GM23248 (cell line): ENCODE measurements around the gene DIP2A. TPM values are rescaled to one million over a fixed set of nuclear protein-coding genes. Genes with fewer than 3 reads are reported as not detected.

ENCODE experiments used
- DNase-seq: peaks from one replicate; pipeline ENCODE4 v3.0.0-alpha.2; 2015
- H2AFZ ChIP-seq: fragments of 200-600 bp; sonication (generic); 2 replicates; pipeline ENCODE4 v1.6.1; 2016; ENCODE audit warnings: antibody characterized with exemption
- H3F3A ChIP-seq: fragments of 200-600 bp; sonication (generic); 2 replicates; pipeline ENCODE4 v1.6.1; 2016; ENCODE audit warnings: mild to moderate bottlenecking, antibody characterized with exemption, mixed run types; ENCODE audit not compliant: insufficient read depth
- H3K27ac ChIP-seq: fragments of 200-600 bp; sonication (generic); 2 replicates; pipeline ENCODE4 v1.5.1; 2016; ENCODE audit warnings: mild to moderate bottlenecking
- H3K27me3 ChIP-seq: fragments of 200-600 bp; sonication (generic); replicated peaks from 2 replicates; pipeline ENCODE4 v1.6.1; 2016; ENCODE audit warnings: mild to moderate bottlenecking; ENCODE audit not compliant: insufficient read depth
- H3K36me3 ChIP-seq: fragments of 200-600 bp; sonication (generic); 2 replicates; pipeline ENCODE4 v1.6.1; 2016; ENCODE audit warnings: low read depth, mild to moderate bottlenecking
- H3K4me1 ChIP-seq: fragments of 200-600 bp; sonication (generic); 2 replicates; pipeline ENCODE4 v1.6.1; 2016; ENCODE audit warnings: mild to moderate bottlenecking; ENCODE audit not compliant: insufficient read depth
- H3K4me2 ChIP-seq: fragments of 200-600 bp; sonication (generic); one replicate; pipeline ENCODE4 v1.6.1; 2016; ENCODE audit warnings: mild to moderate bottlenecking; ENCODE audit not compliant: unreplicated experiment
- H3K4me3 ChIP-seq: fragments of 200-600 bp; sonication (generic); 2 replicates; pipeline ENCODE4 v1.5.1; 2016; ENCODE audit warnings: mild to moderate bottlenecking
- H3K79me2 ChIP-seq: fragments of 200-600 bp; sonication (generic); 2 replicates; pipeline ENCODE4 v1.6.1; 2016; ENCODE audit warnings: mild to moderate bottlenecking; ENCODE audit not compliant: insufficient read depth
- H3K9ac ChIP-seq: fragments of 200-600 bp; sonication (generic); 2 replicates; pipeline ENCODE4 v1.6.1; 2016; ENCODE audit warnings: mild to moderate bottlenecking
- H3K9me2 ChIP-seq: fragments of 200-600 bp; sonication (generic); 2 replicates; pipeline ENCODE4 v1.6.1; 2016; ENCODE audit warnings: mixed run types, mild to moderate bottlenecking, moderate library complexity; ENCODE audit not compliant: insufficient read depth
- H3K9me3 ChIP-seq: fragments of 200-600 bp; sonication (generic); one replicate; pipeline ENCODE4 v1.6.1; 2017; ENCODE audit warnings: low read depth
- H4K20me1 ChIP-seq: fragments of 200-600 bp; sonication (generic); 2 replicates; pipeline ENCODE4 v1.6.0; 2016; ENCODE audit not compliant: insufficient read depth
- EZH2 ChIP-seq: fragments of 200-600 bp; sonication (generic); IDR thresholded peaks from 2 replicates; pipeline ENCODE4 v1.6.1; 2018; ENCODE audit warnings: antibody characterized with exemption, mild to moderate bottlenecking; ENCODE audit not compliant: insufficient read depth, poor library complexity, severe bottlenecking
- EZH2phosphoT487 ChIP-seq: fragments of 200-600 bp; sonication (generic); IDR thresholded peaks from 2 replicates; pipeline ENCODE4 v1.6.1; 2018; ENCODE audit warnings: antibody characterized with exemption, moderate library complexity, mild to moderate bottlenecking, low read depth; ENCODE audit not compliant: insufficient read depth
- WGBS, 2 experiments: methylation state at CpG; one replicate each; pipeline ENCODE4 v1.1.6; 2015 to 2017; ENCODE audit warnings: low lambda C conversion rate in 2 of 2, low coverage in 1 of 2; ENCODE audit errors: missing lambda C conversion rate in 2 of 2; 5-methylcytosine and 5-hydroxymethylcytosine counted together
- in situ Hi-C: fragments of 300-500 bp; cut with MboI; formaldehyde crosslinking; loops from 2 replicates; pipeline ENCODE4 v1.15.0; 2020
- polyA plus RNA-seq: library from polyadenylated mRNA; unstranded; fragments of >200 nt; fragmentation: Nextera tagmentation; extraction: Ambion mirVana; gene quantifications from 2 replicates; pipeline ENCODE4 v1.2.1, GENCODE V29; 2016
- total RNA-seq: library from RNA; depleted of rRNA; stranded (reverse); fragments of >200 nt; shearing (Covaris generic); gene quantifications from 2 replicates; pipeline ENCODE4 v1.2.3, GENCODE V29; 2014

The DIP2A gene
- total and polyA plus RNA-seq, 2 experiments from 2014 or later = 12.5 to 13.1 TPM

DNA sequence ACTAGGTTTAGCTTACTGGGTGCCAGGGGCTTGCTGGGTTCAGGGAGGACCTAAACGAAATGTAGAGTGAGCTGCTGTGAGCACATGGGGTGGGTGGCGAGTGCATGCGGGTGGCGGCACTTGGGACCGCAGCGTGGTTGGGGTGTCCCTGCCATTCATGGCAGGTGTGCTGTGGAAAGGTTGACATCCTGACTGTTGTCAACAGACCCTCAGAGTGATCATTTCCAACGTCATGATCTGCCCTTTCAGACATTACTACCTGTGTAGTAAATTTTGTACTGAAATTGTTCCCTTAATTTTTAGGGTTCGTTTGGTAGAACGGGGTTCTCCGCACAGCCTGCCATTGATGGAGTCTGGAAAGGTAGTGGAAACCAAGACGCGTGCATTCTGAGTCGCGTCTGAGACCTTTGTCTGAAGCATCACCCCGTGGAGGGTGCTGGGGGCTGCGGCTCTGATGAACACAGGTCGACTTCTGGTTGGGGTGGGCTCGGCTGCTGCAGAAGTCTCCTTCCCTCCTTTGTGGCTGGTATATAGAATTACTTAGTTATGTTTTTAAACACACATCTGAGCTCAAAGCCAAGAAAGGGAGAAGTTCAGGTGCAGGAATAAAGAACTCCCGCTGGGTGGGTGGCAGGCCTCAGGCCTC lies 102.9 kb downstream of the DIP2A start:
- H3K9me3 ChIP-seq = no peaks in the 10 kb centered on the region
- no peaks in the 10 kb centered on the region for H3K79me2 ChIP-seq
- WGBS, 2 experiments = 93 to 94% methylated on average over 19 of the region's 19 CpGs
- no peaks in the 10 kb centered on the region for H4K20me1 ChIP-seq
- no peaks in the 10 kb centered on the region for H3K4me1 ChIP-seq
- H3K9ac ChIP-seq = no peak overlapping the region
- H3K27me3 ChIP-seq = no peaks in the 10 kb centered on the region
- no peaks in the 10 kb centered on the region for H3K9me2 ChIP-seq
- no peaks in the 10 kb centered on the region for H3F3A ChIP-seq
- no peak for TF ChIP-seq EZH2phosphoT487
- TF ChIP-seq EZH2 = no peak
- no peak overlapping the region for H3K27ac ChIP-seq
- no peak overlapping the region for H3K4me3 ChIP-seq
- in situ Hi-C loops = no loop called here
- H3K36me3 ChIP-seq = peaks cover 9% of the 10 kb centered on the region; the same call in 1 of the 2 replicates
- H2AFZ ChIP-seq = no peak overlapping the region
- H3K4me2 ChIP-seq = no peak overlapping the region
- DNase-seq = no peak

DNA sequence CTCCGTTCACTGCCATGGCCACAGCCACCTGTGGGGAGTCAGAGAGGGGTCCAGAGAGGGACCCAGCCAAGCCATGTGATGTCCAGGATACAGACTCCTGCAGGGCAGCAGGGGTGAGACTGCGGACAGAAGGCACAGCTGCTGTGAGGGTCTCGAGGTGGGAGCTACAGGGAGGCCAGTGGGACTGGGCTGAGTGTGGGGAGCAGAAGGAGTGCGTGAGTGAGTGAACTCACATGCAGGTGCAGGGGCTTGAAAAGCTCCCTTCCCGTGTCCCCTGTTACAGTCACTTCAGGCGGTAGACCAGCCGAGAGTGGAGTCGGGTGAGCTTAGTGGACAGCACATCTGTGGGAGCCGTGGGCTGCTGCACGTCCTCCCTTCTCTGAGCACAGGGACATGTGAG lies 103.8 kb downstream of the DIP2A start:
- H3K4me2 ChIP-seq = no peak overlapping the region
- H4K20me1 ChIP-seq = no peaks in the 10 kb centered on the region
- DNase-seq = no peak
- H3K4me3 ChIP-seq = no peak overlapping the region
- H3K4me1 ChIP-seq = no peaks in the 10 kb centered on the region
- TF ChIP-seq EZH2 (no peak), EZH2phosphoT487 (no peak)
- no peaks in the 10 kb centered on the region for H3K79me2 ChIP-seq
- WGBS, 2 experiments = 86 to 88% methylated on average over 10 of the region's 10 CpGs
- peaks cover 9% of the 10 kb centered on the region; the same call in 1 of the 2 replicates for H3K36me3 ChIP-seq
- no peaks in the 10 kb centered on the region for H3K9me2 ChIP-seq
- no peak overlapping the region for H3K9ac ChIP-seq
- H3K9me3 ChIP-seq = no peaks in the 10 kb centered on the region
- H3K27me3 ChIP-seq = no peaks in the 10 kb centered on the region
- no peaks in the 10 kb centered on the region for H3F3A ChIP-seq
- H3K27ac ChIP-seq = no peak overlapping the region
- no peak overlapping the region for H2AFZ ChIP-seq
- in situ Hi-C loops = no loop called here

DNA sequence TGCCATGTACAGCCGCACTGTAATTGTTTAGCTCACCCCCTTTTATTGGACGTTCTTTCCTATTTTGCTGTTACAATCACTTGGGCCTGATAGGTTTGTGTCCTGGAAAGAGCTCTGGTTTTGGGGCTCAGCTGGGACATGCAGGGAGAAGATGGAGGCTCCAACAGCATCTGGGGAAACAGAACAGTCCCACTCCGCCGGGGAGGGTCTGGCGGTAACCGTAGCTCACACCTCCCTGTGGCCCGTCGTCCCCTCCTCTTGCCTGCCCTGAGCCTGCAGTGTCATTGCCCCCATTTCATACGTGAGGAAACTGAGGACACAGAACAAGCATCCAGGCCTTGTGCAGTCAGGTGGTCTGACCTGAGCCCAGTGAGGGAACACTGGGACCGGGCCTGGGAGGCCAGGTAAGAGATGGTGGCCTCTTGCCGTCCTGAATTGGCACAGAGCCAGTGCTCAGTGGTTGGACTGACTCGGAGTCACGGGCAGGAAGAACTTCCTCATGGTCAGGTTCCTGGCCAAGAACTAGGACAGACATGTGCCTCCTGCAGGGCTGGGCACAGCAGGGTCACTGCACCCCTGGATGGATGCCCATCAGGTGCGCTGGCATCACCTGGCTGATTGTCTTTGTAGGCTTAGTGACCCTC lies 104.4 kb downstream of the DIP2A start:
- TF ChIP-seq EZH2 (no peak), EZH2phosphoT487 (no peak)
- no peak overlapping the region for H3K4me2 ChIP-seq
- H3K9ac ChIP-seq = no peak overlapping the region
- WGBS, 2 experiments = 93 to 95% methylated on average over 14 of the region's 14 CpGs
- H3F3A ChIP-seq = no peaks in the 10 kb centered on the region
- no peak for DNase-seq
- no peaks in the 10 kb centered on the region for H3K4me1 ChIP-seq
- H3K79me2 ChIP-seq = no peaks in the 10 kb centered on the region
- no peaks in the 10 kb centered on the region for H3K27me3 ChIP-seq
- no peaks in the 10 kb centered on the region for H4K20me1 ChIP-seq
- peaks cover 14% of the 10 kb centered on the region; the same call in 1 of the 2 replicates for H3K36me3 ChIP-seq
- H2AFZ ChIP-seq = no peak overlapping the region
- in situ Hi-C loops = no loop called here
- no peaks in the 10 kb centered on the region for H3K9me3 ChIP-seq
- no peak overlapping the region for H3K4me3 ChIP-seq
- H3K9me2 ChIP-seq = no peaks in the 10 kb centered on the region
- no peak overlapping the region for H3K27ac ChIP-seq

DNA sequence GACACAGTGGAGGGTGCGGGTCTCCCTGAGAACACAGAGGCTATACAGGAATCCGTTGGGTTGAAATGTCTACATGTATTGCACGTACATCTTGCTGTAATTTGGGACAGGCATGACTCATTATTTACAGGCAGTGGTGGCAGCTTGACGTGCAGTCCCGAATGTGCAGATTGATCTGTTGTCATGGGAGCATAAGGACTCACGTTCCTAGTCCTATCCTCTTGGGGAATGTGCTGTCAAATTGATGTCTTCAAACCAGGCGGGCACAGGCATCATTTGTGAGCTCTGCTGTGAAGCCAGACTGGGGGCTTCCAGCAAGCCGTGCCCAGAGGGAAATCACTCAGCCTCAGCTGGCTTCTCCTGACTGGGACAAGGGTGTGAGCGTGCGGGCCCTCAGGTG lies 105.7 kb downstream of the DIP2A start:
- H3K79me2 ChIP-seq = no peaks in the 10 kb centered on the region
- H3K4me1 ChIP-seq = no peaks in the 10 kb centered on the region
- no peaks in the 10 kb centered on the region for H4K20me1 ChIP-seq
- H3F3A ChIP-seq = peaks cover 8% of the 10 kb centered on the region; the same call in 1 of the 2 replicates
- H3K27me3 ChIP-seq = no peaks in the 10 kb centered on the region
- H3K9ac ChIP-seq = no peak overlapping the region
- no peak overlapping the region for H3K4me3 ChIP-seq
- H2AFZ ChIP-seq = no peak overlapping the region
- no peaks in the 10 kb centered on the region for H3K9me2 ChIP-seq
- H3K27ac ChIP-seq = no peak overlapping the region
- peaks cover 9% of the 10 kb centered on the region; the same call in 1 of the 2 replicates for H3K36me3 ChIP-seq
- peak; percentile 5 for DNase-seq
- H3K9me3 ChIP-seq = no peaks in the 10 kb centered on the region
- WGBS, 2 experiments = 53% methylated on average over 10 of the region's 10 CpGs
- in situ Hi-C loops = no loop called here
- no peak overlapping the region for H3K4me2 ChIP-seq
- TF ChIP-seq EZH2phosphoT487 (no peak), EZH2 (no peak)
